IPS-18c (cell line): ENCODE measurements around the gene RCL1.
"Not testable (repeated sequence)": the region's sequence is repeated elsewhere in the genome, so short reads cannot be mapped to it uniquely, and the experiment has no call there.

ENCODE experiments used
- H3K4me3 ChIP-seq: 2 replicates; pipeline ENCODE4 v1.7.0; 2013; ENCODE audit warnings: low read depth, mild to moderate bottlenecking, low read length, moderate library complexity; ENCODE audit not compliant: insufficient read depth
- H3K9me3 ChIP-seq: one replicate; pipeline ENCODE4 v1.6.1; 2013; ENCODE audit warnings: mild to moderate bottlenecking, low read length, moderate library complexity; ENCODE audit not compliant: control insufficient read depth, insufficient read depth

The RCL1 gene

GRCh38 chr9:4887556-4887955 is 94.8 kb downstream of the RCL1 start:
- H3K4me3 ChIP-seq: no peak overlapping the region
- no peaks in the 10 kb centered on the region for H3K9me3 ChIP-seq

- H3K9me3 ChIP-seq: no peaks in the 10 kb centered on the region
- H3K4me3 ChIP-seq: no peak overlapping the region
Observed at GRCh38 chr9:4890242-4890641, 97.5 kb downstream of the RCL1 start.

GRCh38 chr9:4890929-4891328 is 98.2 kb downstream of the RCL1 start:
- no peak overlapping the region for H3K4me3 ChIP-seq
- no peaks in the 10 kb centered on the region for H3K9me3 ChIP-seq

GRCh38 chr9:4891674-4892073 is 98.9 kb downstream of the RCL1 start:
- no peak overlapping the region for H3K4me3 ChIP-seq
- no peaks in the 10 kb centered on the region for H3K9me3 ChIP-seq

- Histone ChIP-seq H3K9me3 (no peaks in the 10 kb centered on the region), H3K4me3 (no peak overlapping the region)
Observed at GRCh38 chr9:4892501-4893194, 99.9 kb downstream of the RCL1 start.

- H3K9me3 ChIP-seq: no peaks in the 10 kb centered on the region
Observed at GRCh38 chr9:4894076-4894475, 101.3 kb downstream of the RCL1 start.

GRCh38 chr9:4899853-4900252 is 107.1 kb downstream of the RCL1 start:
- H3K9me3 ChIP-seq, H3K4me3 ChIP-seq: not testable (repeated sequence)

More at GRCh38 chr9:4894076-4894475, 101.3 kb downstream of the RCL1 start:
- no peak overlapping the region for H3K4me3 ChIP-seq

GRCh38 chr9:4901401-4902134 is 108.8 kb downstream of the RCL1 start:
- H3K4me3 ChIP-seq, H3K9me3 ChIP-seq: not testable (repeated sequence)

GRCh38 chr9:4902135-4902475 is 109.4 kb downstream of the RCL1 start:
- H3K9me3 ChIP-seq: no peaks in the 10 kb centered on the region
- no peak overlapping the region for H3K4me3 ChIP-seq

GRCh38 chr9:4904322-4905134 is 111.8 kb downstream of the RCL1 start:
- no peak overlapping the region for H3K4me3 ChIP-seq

GRCh38 chr9:4905135-4905490 is 112.4 kb downstream of the RCL1 start:
- no peak overlapping the region for H3K4me3 ChIP-seq

More at GRCh38 chr9:4904322-4905134, 111.8 kb downstream of the RCL1 start:
- H3K9me3 ChIP-seq: no peaks in the 10 kb centered on the region

More at GRCh38 chr9:4905135-4905490, 112.4 kb downstream of the RCL1 start:
- no peaks in the 10 kb centered on the region for H3K9me3 ChIP-seq
